Measurements from ENCODE around the gene MRPL32. TPM values are rescaled to one million over a fixed set of nuclear protein-coding genes. Genes with fewer than 3 reads are reported as not detected.

Gene MRPL32
- 42.1 and 62.0 TPM in 2 replicates for total RNA-seq

DNA sequence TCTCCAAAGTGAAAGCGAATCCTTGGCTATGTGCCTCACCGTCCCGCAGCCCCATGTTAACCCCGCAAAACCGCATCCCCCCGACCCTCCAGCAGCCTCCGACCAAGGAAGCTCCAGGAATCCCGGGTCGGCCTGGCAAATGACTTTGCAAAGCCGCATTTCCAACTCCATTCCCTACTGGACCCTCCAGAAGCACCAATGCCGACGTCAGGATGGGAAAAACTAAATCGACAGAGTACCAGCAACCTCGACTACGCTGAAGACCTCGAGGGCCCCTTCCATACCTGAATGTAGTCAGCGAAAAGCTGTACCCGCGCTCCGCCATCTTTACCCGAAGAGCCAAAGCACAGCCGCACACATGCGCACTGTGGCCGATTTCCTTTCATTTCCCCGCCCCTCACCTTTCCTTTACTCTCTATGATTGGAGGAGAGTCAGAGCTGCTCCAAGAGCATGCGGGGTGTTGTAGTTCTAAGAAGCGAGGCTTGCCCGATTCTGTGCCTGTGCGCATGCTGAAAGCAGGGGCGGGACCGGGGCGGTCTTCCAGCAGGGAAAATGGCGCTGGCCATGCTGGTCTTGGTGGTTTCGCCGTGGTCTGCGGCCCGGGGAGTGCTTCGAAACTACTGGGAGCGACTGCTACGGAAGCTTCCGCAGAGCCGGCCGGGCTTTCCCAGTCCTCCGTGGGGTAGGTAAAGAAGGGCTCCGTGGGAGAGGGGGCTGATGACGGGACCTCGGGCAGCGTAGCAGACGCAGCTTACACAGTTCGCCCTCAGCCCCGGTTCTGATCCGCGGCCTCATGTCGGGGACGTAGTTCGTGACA lies at the start of gene MRPL32, which contains the start of gene PSMA2:
MRPL32 (plus strand) TSS at position 543 of the 818 bp plus-strand sequence; CDS start at position 554, 11 bp downstream.
PSMA2 (minus strand) TSS at position 341 of the 818 bp plus-strand sequence; CDS start at position 325, 16 bp downstream.

DNA sequence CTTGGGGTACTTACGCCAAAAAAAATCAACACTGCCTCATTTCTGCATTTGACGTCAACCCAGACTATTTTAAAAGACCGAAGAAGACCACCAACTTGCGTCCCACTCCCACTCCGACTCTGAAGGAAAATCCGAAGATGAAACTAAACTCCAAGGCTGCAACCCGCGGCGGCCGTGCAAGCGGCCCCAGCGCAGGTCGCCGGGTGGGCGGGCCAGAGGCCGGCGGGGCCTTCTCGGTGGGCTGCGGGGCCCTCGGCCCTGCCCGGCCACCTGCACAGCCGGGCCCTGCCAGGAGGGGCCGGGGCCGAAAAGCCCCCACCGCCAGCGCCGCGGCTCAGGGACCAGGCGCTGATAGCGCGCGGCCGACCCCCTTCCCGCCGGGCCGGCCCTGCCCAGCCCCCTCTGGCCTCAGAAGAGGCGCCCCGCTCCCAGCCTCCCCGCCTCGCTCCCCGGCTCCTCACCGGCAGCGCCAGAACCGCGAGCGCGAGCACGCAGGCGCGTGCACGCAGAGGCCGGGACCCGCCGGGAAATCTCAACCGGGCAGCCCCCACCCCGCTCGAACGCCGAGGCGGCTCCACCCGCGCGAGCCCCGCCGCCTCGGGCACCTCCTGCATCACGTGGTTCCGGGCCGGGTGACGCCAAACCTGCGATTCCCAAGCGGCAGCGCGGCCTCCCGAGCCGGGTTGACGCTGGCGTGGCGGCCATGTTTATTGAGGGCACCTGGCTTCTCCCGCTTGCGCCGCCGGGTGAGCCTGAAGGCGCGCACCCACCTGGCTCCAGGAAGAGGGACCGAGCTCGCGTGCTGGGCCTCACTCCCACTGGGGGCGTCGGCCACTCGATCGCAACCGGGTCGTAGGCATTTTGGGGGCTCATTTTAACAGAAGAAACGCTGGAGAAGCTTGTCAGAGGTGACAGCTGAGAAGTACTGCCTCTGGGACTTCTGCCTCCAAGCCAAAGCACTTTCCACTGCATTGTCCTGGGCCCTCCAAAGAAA lies 20.4 kb upstream of the MRPL32 start, which contains the start of gene C7orf25:
C7orf25 (minus strand) TSS at position 617 of the 994 bp plus-strand sequence. CDS start 1,170 bp downstream, outside the sequence.

Other genes with a start within 250 kb of the MRPL32 start
- 7.3 and 15.6 TPM in 2 replicates for gene C7orf25, start 20.3 kb upstream of the MRPL32 start, total RNA-seq
- gene PSMA2, start 202 bp upstream of the MRPL32 start, total RNA-seq: 46.0 and 83.0 TPM in 2 replicates
- gene HECW1, start 180.3 kb downstream of the MRPL32 start, total RNA-seq: 0.17 and 0.35 TPM in 2 replicates

All from pericardium fibroblast (primary cell).